ENCODE data around the gene HNRNPH2. TPM values are rescaled to one million over a fixed set of nuclear protein-coding genes. Genes with fewer than 3 reads are reported as not detected.

HNRNPH2 gene
- total RNA-seq, 4 donors from 2014 or later = 36.4 to 60.0 (median 44.4) TPM

GRCh38 chrX:101394372-101394771, 13.7 kb upstream of the HNRNPH2 start:
- peaks cover 0 to 11% (median 7%) of the 10 kb centered on the region in 4 donors for H3K4me1 ChIP-seq
- peaks cover 0 to 17% (median 0%) of the 10 kb centered on the region in 4 donors for H3K36me3 ChIP-seq
- DNase-seq (ENCODE audit: extremely low spot score) = no peak
- no peak overlapping the region for H3K27ac ChIP-seq (replicated peaks in 1 of 4)
- H3K4me3 ChIP-seq = no peak overlapping the region
- no peaks in the 10 kb centered on the region for H3K9me3 ChIP-seq
- intact Hi-C loops (cut with DNase I) = no loop called here
- no peaks in the 10 kb centered on the region for H3K27me3 ChIP-seq
- no peak for TF ChIP-seq POLR2AphosphoS5 (IDR thresholded peaks at IDR 0.05)
- TF ChIP-seq POLR2A (IDR thresholded peaks at IDR 0.05; ENCODE audit: low read depth) = no peak
- TF ChIP-seq, protein P1, sequence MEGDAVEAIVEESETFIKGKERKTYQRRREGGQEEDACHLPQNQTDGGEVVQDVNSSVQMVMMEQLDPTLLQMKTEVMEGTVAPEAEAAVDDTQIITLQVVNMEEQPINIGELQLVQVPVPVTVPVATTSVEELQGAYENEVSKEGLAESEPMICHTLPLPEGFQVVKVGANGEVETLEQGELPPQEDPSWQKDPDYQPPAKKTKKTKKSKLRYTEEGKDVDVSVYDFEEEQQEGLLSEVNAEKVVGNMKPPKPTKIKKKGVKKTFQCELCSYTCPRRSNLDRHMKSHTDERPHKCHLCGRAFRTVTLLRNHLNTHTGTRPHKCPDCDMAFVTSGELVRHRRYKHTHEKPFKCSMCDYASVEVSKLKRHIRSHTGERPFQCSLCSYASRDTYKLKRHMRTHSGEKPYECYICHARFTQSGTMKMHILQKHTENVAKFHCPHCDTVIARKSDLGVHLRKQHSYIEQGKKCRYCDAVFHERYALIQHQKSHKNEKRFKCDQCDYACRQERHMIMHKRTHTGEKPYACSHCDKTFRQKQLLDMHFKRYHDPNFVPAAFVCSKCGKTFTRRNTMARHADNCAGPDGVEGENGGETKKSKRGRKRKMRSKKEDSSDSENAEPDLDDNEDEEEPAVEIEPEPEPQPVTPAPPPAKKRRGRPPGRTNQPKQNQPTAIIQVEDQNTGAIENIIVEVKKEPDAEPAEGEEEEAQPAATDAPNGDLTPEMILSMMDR (IDR thresholded peaks at IDR 0.05) = no peak
- TF ChIP-seq EP300 (IDR thresholded peaks at IDR 0.05) = no peak

- H3K4me3 ChIP-seq = no peak overlapping the region
- TF ChIP-seq EP300 (IDR thresholded peaks at IDR 0.05) (no peak), POLR2A (IDR thresholded peaks at IDR 0.05; ENCODE audit: low read depth) (no peak), POLR2AphosphoS5 (IDR thresholded peaks at IDR 0.05) (no peak)
- TF ChIP-seq, protein P1 (IDR thresholded peaks at IDR 0.05) = no peak
- peaks cover 0 to 11% (median 7%) of the 10 kb centered on the region in 4 donors for H3K4me1 ChIP-seq
- no peak overlapping the region for H3K27ac ChIP-seq (replicated peaks in 1 of 4)
- H3K27me3 ChIP-seq = no peaks in the 10 kb centered on the region
- intact Hi-C loops (cut with DNase I) = no loop called here
- no peak for DNase-seq (ENCODE audit: extremely low spot score)
- H3K36me3 ChIP-seq = peaks cover 0 to 29% (median 4%) of the 10 kb centered on the region in 4 donors
- no peaks in the 10 kb centered on the region for H3K9me3 ChIP-seq
- 86% methylated on average over 1 of the region's 1 CpG for WGBS
Measured at GRCh38 chrX:101395789-101396188, 12.2 kb upstream of the HNRNPH2 start.

- no peak for TF ChIP-seq POLR2AphosphoS5 (IDR thresholded peaks at IDR 0.05)
- TF ChIP-seq, protein P1 (IDR thresholded peaks at IDR 0.05) = no peak
- TF ChIP-seq EP300 (IDR thresholded peaks at IDR 0.05) = no peak
- TF ChIP-seq POLR2A (IDR thresholded peaks at IDR 0.05; ENCODE audit: low read depth) = no peak
- DNase-seq (ENCODE audit: extremely low spot score) = no peak
- no peak overlapping the region for H3K4me3 ChIP-seq
- 47% methylated on average over 4 of the region's 4 CpGs for WGBS
- peaks cover 0 to 38% (median 6%) of the 10 kb centered on the region in 4 donors for H3K36me3 ChIP-seq
- H3K27ac ChIP-seq (replicated peaks in 1 of 4) = no peak overlapping the region
- intact Hi-C loops (cut with DNase I) = no loop called here
- H3K27me3 ChIP-seq = no peaks in the 10 kb centered on the region
- H3K4me1 ChIP-seq = no peaks in the 10 kb centered on the region
- no peaks in the 10 kb centered on the region for H3K9me3 ChIP-seq
Measured at GRCh38 chrX:101397779-101398178, 10.2 kb upstream of the HNRNPH2 start.

DNA sequence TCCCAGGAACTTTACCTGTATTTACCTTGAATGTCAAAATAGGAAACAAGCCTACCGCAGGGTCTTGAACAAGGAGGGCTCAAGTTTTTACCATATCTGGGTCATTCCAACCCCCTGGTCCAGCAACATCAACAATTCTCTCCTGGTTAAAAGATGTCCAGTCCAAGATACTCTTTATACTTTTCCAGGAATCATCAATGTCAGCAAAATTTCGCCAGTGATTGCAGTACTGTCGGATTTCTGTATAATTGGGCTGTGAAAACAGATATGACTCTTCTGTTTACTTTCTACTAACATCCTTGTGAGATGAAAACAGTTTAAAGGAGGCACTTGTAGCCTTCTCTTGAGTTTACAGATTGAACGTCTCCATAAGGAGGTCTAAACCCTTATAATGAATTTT, 9.3 kb upstream of the HNRNPH2 start:
- H3K36me3 ChIP-seq = peaks cover 0 to 40% (median 8%) of the 10 kb centered on the region in 4 donors

More for the DNA sequence above, 9.3 kb upstream of the HNRNPH2 start:
- no peaks in the 10 kb centered on the region for H3K27me3 ChIP-seq
- DNase-seq (ENCODE audit: extremely low spot score) = no peak
- H3K27ac ChIP-seq (replicated peaks in 1 of 4) = no peak overlapping the region
- no peak for TF ChIP-seq POLR2A (IDR thresholded peaks at IDR 0.05; ENCODE audit: low read depth)
- TF ChIP-seq, protein P1 (IDR thresholded peaks at IDR 0.05) = no peak
- TF ChIP-seq POLR2AphosphoS5 (IDR thresholded peaks at IDR 0.05) = no peak
- no peak for TF ChIP-seq EP300 (IDR thresholded peaks at IDR 0.05)
- H3K4me1 ChIP-seq = no peaks in the 10 kb centered on the region
- no peak overlapping the region for H3K4me3 ChIP-seq
- WGBS = 76% methylated on average over 4 of the region's 4 CpGs
- intact Hi-C loops (cut with DNase I) = no loop called here
- H3K9me3 ChIP-seq = no peaks in the 10 kb centered on the region

Measured in esophagus muscularis mucosa (tissue), 4 donors.